Panc1 (cell line): ENCODE results near the gene NDUFAF5. TPM values are rescaled to one million over a fixed set of nuclear protein-coding genes. Genes with fewer than 3 reads are reported as not detected.

Experiments
- ATAC-seq: fragments of 200-7000 bp; cut with Tn5 transposase; 2 replicates; pipeline ENCODE4 v1.9.1; 2020; ENCODE audit warnings: mild to moderate bottlenecking, moderate library complexity
- BruUV-seq: library from RNA; stranded (reverse); fragments of 400-500 nt; replicated peaks from 2 replicates; lab custom pipeline; 2021; lab: Mats Ljungman, UMichigan
- CTCF ChIA-PET: fragments of 300-600 bp; sonication (Branson Sonifier 250); formaldehyde crosslinking; loops from one replicate; lab custom pipeline; 2022; ENCODE audit warnings: antibody characterized with exemption; lab: Charles Lee
- POLR2A ChIA-PET: fragments of 300-600 bp; sonication (Branson Sonifier 250); formaldehyde crosslinking; loops from one replicate; lab custom pipeline; 2022; ENCODE audit warnings: antibody characterized with exemption; lab: Charles Lee
- DNase-seq: peaks from one replicate; pipeline ENCODE4 v3.0.0-alpha.2; 2010; ENCODE audit warnings: low read depth, low spot score
- H3K27ac ChIP-seq: 2 replicates; pipeline ENCODE4 v1.5.1; 2011; ENCODE audit warnings: mild to moderate bottlenecking, low read length, inconsistent platforms
- H3K27me3 ChIP-seq: fragments of 200-500 bp; sonication (Bioruptor generic); 2 replicates; pipeline ENCODE4 v1.6.0; 2014; ENCODE audit warnings: low read length, inconsistent platforms; ENCODE audit not compliant: control insufficient read depth, insufficient read depth
- H3K36me3 ChIP-seq: fragments of 200-500 bp; sonication (Bioruptor generic); 2 replicates; pipeline ENCODE4 v1.5.1; 2014; ENCODE audit warnings: inconsistent platforms, mild to moderate bottlenecking, low read length, moderate library complexity; ENCODE audit not compliant: control insufficient read depth, insufficient read depth
- H3K4me1 ChIP-seq: 2 replicates; pipeline ENCODE4 v1.5.1; 2011; ENCODE audit warnings: inconsistent platforms, mild to moderate bottlenecking, low read length, moderate library complexity; ENCODE audit not compliant: control insufficient read depth, insufficient read depth
- H3K4me3 ChIP-seq, 2 experiments: 2 replicates each; pipeline ENCODE4 v1.5.1; 2011 to 2012; ENCODE audit warnings: low read depth in 2 of 2, low read length in 2 of 2, mild to moderate bottlenecking in 2 of 2, inconsistent platforms in 1 of 2, moderate library complexity in 1 of 2
- H3K9me3 ChIP-seq: fragments of 200-500 bp; sonication (Bioruptor generic); 2 replicates; pipeline ENCODE4 v1.5.1; 2014; ENCODE audit warnings: low read depth, mild to moderate bottlenecking, inconsistent platforms, low read length, moderate library complexity; ENCODE audit not compliant: control insufficient read depth, insufficient read depth
- POLR2AphosphoS5 ChIP-seq: IDR thresholded peaks from 2 replicates; pipeline ENCODE4 v1.6.1; 2012; ENCODE audit warnings: mild to moderate bottlenecking, low read depth, low read length, moderate library complexity
- REST ChIP-seq, 2 experiments: IDR thresholded peaks; 2 replicates each; pipeline ENCODE4 v1.6.1; 2011 to 2012; ENCODE audit warnings: low read depth in 2 of 2, control low read depth in 1 of 2, low read length in 1 of 2, mild to moderate bottlenecking in 1 of 2, moderate library complexity in 1 of 2; ENCODE audit not compliant: insufficient read depth in 1 of 2
- SIN3A ChIP-seq: IDR thresholded peaks from 2 replicates; pipeline ENCODE4 v1.6.1; 2012; ENCODE audit warnings: low read depth, mild to moderate bottlenecking, low read length, moderate library complexity, borderline replicate concordance; ENCODE audit not compliant: insufficient read depth
- TCF7L2 ChIP-seq: IDR thresholded peaks from 2 replicates; pipeline ENCODE4 v1.6.1; 2011; ENCODE audit warnings: mild to moderate bottlenecking, low read depth, low read length, inconsistent platforms
- in situ Hi-C: cut with HindIII; loops from 2 replicates; pipeline ENCODE4 v1.10.0; 2016; ENCODE audit warnings: low sequenced_read_pairs, low pct_unique_long_range_greater_than_20kb
- intact Hi-C: fragments of 100-400 bp; cut with micrococcal nuclease; formaldehyde crosslinking; loops from one replicate; pipeline ENCODE4 v1.10.0; 2022; ENCODE audit not compliant: unreplicated experiment
- total RNA-seq: library from RNA; stranded (reverse); gene quantifications from one replicate; pipeline ENCODE4 v1.2.1, GENCODE V29; 2021; ENCODE audit not compliant: unreplicated experiment
- TF ChIP-seq, protein P1 (sequence below): fragments of 450-650 bp; IDR thresholded peaks from 2 replicates; pipeline ENCODE4 v1.5.1; 2017; ENCODE audit warnings: mild to moderate bottlenecking

The NDUFAF5 gene
- total RNA-seq, 1 experiment from 2014 or later: 23.0 TPM

- ATAC-seq: no peak
- no peak overlapping the region for H3K4me3 ChIP-seq
- DNase-seq: no peak
- POLR2A ChIA-PET: interaction anchor here (0.7 kb wide), 1 partner anchor 369 kb away, joined by 7 read pairs; no protein-coding TSS in a partner anchor
- TF ChIP-seq POLR2AphosphoS5 (no peak), TCF7L2 (no peak), REST (IDR thresholded peaks at IDR 0.05; ENCODE audit: insufficient read depth in 1 of 2, low read depth in 2 of 2, low read length in 1 of 2) (no peak), SIN3A (no peak)
- TF ChIP-seq, protein P1, sequence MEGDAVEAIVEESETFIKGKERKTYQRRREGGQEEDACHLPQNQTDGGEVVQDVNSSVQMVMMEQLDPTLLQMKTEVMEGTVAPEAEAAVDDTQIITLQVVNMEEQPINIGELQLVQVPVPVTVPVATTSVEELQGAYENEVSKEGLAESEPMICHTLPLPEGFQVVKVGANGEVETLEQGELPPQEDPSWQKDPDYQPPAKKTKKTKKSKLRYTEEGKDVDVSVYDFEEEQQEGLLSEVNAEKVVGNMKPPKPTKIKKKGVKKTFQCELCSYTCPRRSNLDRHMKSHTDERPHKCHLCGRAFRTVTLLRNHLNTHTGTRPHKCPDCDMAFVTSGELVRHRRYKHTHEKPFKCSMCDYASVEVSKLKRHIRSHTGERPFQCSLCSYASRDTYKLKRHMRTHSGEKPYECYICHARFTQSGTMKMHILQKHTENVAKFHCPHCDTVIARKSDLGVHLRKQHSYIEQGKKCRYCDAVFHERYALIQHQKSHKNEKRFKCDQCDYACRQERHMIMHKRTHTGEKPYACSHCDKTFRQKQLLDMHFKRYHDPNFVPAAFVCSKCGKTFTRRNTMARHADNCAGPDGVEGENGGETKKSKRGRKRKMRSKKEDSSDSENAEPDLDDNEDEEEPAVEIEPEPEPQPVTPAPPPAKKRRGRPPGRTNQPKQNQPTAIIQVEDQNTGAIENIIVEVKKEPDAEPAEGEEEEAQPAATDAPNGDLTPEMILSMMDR: peak; percentile 57; the same call in 1 of the 2 replicates
- H3K27me3 ChIP-seq: no peaks in the 10 kb centered on the region
- no TSS peak for BruUV-seq
- CTCF ChIA-PET: interaction anchor here (0.5 to 1.2 kb wide), 8 partner anchors 11 to 848 kb away, joined by 3 to 11 read pairs (median 4); partner anchors contain the start of gene ESF1
- H3K27ac ChIP-seq: no peak overlapping the region
- peaks cover 74% of the 10 kb centered on the region for H3K36me3 ChIP-seq
- in situ Hi-C loops: no loop called here
- no peaks in the 10 kb centered on the region for H3K4me1 ChIP-seq
- H3K9me3 ChIP-seq: peaks cover 1% of the 10 kb centered on the region; the same call in 1 of the 2 replicates
- intact Hi-C loops: loop anchor here (5.0 kb wide), 1 partner anchor 655 kb away; no protein-coding TSS in a partner anchor
Measured at GRCh38 chr20:13771853-13772453, 12.9 kb upstream of the NDUFAF5 start.

DNA sequence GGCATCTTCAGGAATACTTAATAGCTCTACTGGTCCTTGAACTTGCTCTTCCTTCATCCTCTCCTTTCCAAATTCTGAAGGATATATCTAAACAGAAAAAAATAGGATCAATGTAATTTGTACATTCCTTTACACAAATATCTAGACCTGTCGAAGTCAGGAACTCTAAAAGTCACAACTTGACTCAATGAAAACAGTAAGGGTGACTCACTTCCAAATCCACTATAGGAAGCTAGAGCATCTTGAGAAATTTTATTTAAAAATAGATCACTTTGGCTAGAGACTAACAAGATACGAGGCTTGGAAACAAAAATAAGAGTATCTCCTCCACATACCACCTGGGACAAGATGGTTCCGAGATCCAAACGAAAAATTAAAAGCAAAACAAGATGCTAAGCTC, 12.3 kb upstream of the NDUFAF5 start:
- no peaks in the 10 kb centered on the region for H3K9me3 ChIP-seq
- CTCF ChIA-PET: interaction anchor here (0.5 to 1.2 kb wide), 6 partner anchors 10 to 849 kb away, joined by 3 to 8 read pairs (median 6); partner anchors contain the start of gene ESF1
- in situ Hi-C loops: no loop called here
- ATAC-seq: no peak
- BruUV-seq: no TSS peak
- peaks cover 76% of the 10 kb centered on the region for H3K36me3 ChIP-seq
- H3K4me3 ChIP-seq: no peak overlapping the region
- no peak for DNase-seq
- no peak overlapping the region for H3K27ac ChIP-seq
- intact Hi-C loops: loop anchor here (5.0 kb wide), 1 partner anchor 655 kb away; no protein-coding TSS in a partner anchor
- POLR2A ChIA-PET: no interaction called here
- H3K27me3 ChIP-seq: no peaks in the 10 kb centered on the region
- TF ChIP-seq, protein P1: no peak
- TF ChIP-seq TCF7L2 (no peak), SIN3A (no peak), POLR2AphosphoS5 (no peak), REST (IDR thresholded peaks at IDR 0.05; ENCODE audit: insufficient read depth in 1 of 2, low read depth in 2 of 2, low read length in 1 of 2) (no peak)
- H3K4me1 ChIP-seq: no peaks in the 10 kb centered on the region
